Measurements from ENCODE around the gene SLC35F4.

DNA sequence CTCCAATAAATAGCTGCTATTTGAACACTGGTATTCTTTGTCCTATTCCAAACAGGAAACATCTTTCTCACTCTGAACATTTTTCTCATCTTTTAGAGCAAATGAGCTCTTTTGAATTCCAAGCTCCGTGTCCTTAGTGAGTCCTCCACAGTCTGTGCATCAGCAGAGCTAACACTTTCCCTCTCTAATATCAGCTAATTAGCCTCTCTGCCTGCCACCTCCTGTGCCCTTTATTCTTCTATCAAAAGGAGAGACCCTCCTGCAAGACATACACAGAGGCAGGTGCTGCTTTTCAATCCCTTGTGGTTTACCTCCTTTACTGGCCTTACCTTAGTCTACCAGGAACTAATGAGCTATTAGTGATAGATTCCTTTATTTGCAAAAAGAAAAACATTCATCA lies 178.5 kb downstream of the SLC35F4 start:
- TF ChIP-seq POLR2A (IDR thresholded peaks at IDR 0.05; ENCODE audit: extremely low read depth, insufficient read length) = no peak
- TF ChIP-seq, protein P1, sequence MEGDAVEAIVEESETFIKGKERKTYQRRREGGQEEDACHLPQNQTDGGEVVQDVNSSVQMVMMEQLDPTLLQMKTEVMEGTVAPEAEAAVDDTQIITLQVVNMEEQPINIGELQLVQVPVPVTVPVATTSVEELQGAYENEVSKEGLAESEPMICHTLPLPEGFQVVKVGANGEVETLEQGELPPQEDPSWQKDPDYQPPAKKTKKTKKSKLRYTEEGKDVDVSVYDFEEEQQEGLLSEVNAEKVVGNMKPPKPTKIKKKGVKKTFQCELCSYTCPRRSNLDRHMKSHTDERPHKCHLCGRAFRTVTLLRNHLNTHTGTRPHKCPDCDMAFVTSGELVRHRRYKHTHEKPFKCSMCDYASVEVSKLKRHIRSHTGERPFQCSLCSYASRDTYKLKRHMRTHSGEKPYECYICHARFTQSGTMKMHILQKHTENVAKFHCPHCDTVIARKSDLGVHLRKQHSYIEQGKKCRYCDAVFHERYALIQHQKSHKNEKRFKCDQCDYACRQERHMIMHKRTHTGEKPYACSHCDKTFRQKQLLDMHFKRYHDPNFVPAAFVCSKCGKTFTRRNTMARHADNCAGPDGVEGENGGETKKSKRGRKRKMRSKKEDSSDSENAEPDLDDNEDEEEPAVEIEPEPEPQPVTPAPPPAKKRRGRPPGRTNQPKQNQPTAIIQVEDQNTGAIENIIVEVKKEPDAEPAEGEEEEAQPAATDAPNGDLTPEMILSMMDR (IDR thresholded peaks at IDR 0.05; ENCODE audit: low read depth, low read length) = no peak

Data from NB4 (cell line).